CD1c-positive myeloid dendritic cell (primary cell): ENCODE data around the gene SCRT2.

Source experiments
- DNase-seq: peaks from one replicate; pipeline ENCODE4 v3.0.0-alpha.2; 2016; ENCODE audit errors: extremely low spot score

SCRT2 gene

GRCh38 chr20:634148-634925 is 41.3 kb downstream of the SCRT2 start:
- no peak for DNase-seq

GRCh38 chr20:631101-631500 is 44.5 kb downstream of the SCRT2 start:
- DNase-seq: no peak

- no peak for DNase-seq
Measured at GRCh38 chr20:626579-626978, 49.0 kb downstream of the SCRT2 start.

- DNase-seq: peak; percentile 58
Measured at GRCh38 chr20:625360-625932, 50.2 kb downstream of the SCRT2 start.

GRCh38 chr20:623704-624103 is 51.9 kb downstream of the SCRT2 start:
- no peak for DNase-seq

- DNase-seq: no peak
Measured at GRCh38 chr20:623021-623420, 52.6 kb downstream of the SCRT2 start.

- DNase-seq: no peak
Measured at GRCh38 chr20:622161-622560, 53.4 kb downstream of the SCRT2 start.

GRCh38 chr20:621125-621756 is 54.4 kb downstream of the SCRT2 start:
- DNase-seq: peak; percentile 18

GRCh38 chr20:620246-620645 is 55.4 kb downstream of the SCRT2 start:
- DNase-seq: no peak

GRCh38 chr20:618980-619379 is 56.6 kb downstream of the SCRT2 start:
- no peak for DNase-seq

GRCh38 chr20:617934-618690 is 57.5 kb downstream of the SCRT2 start:
- DNase-seq: no peak

- DNase-seq: peak; percentile 14
Measured at GRCh38 chr20:615514-615913, 60.1 kb downstream of the SCRT2 start.

- no peak for DNase-seq
Measured at GRCh38 chr20:611843-612185, 63.8 kb downstream of the SCRT2 start.
